Caco-2 (cell line): Measurements from ENCODE around the gene ANGPTL2. TPM values are rescaled to one million over a fixed set of nuclear protein-coding genes. Genes with fewer than 3 reads are reported as not detected.

Experiments used
- BruUV-seq: library from RNA; stranded (reverse); fragments of 400-500 nt; replicated peaks from 2 replicates; lab custom pipeline; 2021; lab: Mats Ljungman, UMichigan
- CTCF ChIA-PET: fragments of 300-600 bp; sonication (Branson Sonifier 250); formaldehyde crosslinking; loops from one replicate; lab custom pipeline; 2022; ENCODE audit warnings: antibody characterized with exemption; lab: Charles Lee
- POLR2A ChIA-PET: fragments of 300-600 bp; sonication (Branson Sonifier 250); formaldehyde crosslinking; loops from one replicate; lab custom pipeline; 2022; ENCODE audit warnings: antibody characterized with exemption; lab: Charles Lee
- DNase-seq, 2 experiments: peaks; one replicate each; pipeline versions ENCODE4 v3.0.0 to v3.0.0-alpha.2; 2020 to 2022
- H3K27me3 ChIP-seq: replicated peaks from 2 replicates; pipeline ENCODE4 v1.6.0; 2011; ENCODE audit warnings: low read length; ENCODE audit not compliant: control insufficient read depth, insufficient read depth
- H3K36me3 ChIP-seq: 2 replicates; pipeline ENCODE4 v1.5.1; 2011; ENCODE audit warnings: low read length; ENCODE audit not compliant: control insufficient read depth, insufficient read depth
- H3K4me1 ChIP-seq: fragments of 250-450 bp; sonication (Bioruptor Pico); 2 replicates; pipeline ENCODE4 v1.5.1; 2020; ENCODE audit warnings: mild to moderate bottlenecking
- H3K4me3 ChIP-seq: 2 replicates; pipeline ENCODE4 v1.5.1; 2011; ENCODE audit warnings: low read depth, mild to moderate bottlenecking, control low read depth, low read length
- H3K9me3 ChIP-seq: fragments of 250-450 bp; sonication (Bioruptor Pico); 2 replicates; pipeline ENCODE4 v1.5.1; 2020; ENCODE audit warnings: mild to moderate bottlenecking, moderate library complexity
- H3K27ac Mint-ChIP-seq: one replicate; pipeline ENCODE4 v1.8.0; 2022; ENCODE audit warnings: mixed read lengths; ENCODE audit not compliant: unreplicated experiment
- H3K27me3 Mint-ChIP-seq: one replicate; pipeline ENCODE4 v1.8.0; 2022; ENCODE audit warnings: mixed read lengths; ENCODE audit not compliant: insufficient read depth, unreplicated experiment
- H3K36me3 Mint-ChIP-seq: one replicate; pipeline ENCODE4 v1.8.0; 2022; ENCODE audit warnings: mild to moderate bottlenecking, mixed read lengths; ENCODE audit not compliant: insufficient read depth, unreplicated experiment
- H3K4me1 Mint-ChIP-seq: one replicate; pipeline ENCODE4 v1.8.0; 2022; ENCODE audit warnings: low read depth, mixed read lengths; ENCODE audit not compliant: unreplicated experiment
- H3K4me3 Mint-ChIP-seq: one replicate; pipeline ENCODE4 v1.8.0; 2022; ENCODE audit warnings: mild to moderate bottlenecking, moderate library complexity, mixed read lengths; ENCODE audit not compliant: unreplicated experiment
- H3K9me3 Mint-ChIP-seq: one replicate; pipeline ENCODE4 v1.8.0; 2022; ENCODE audit warnings: mixed read lengths; ENCODE audit not compliant: unreplicated experiment
- CTCF ChIP-seq, 2 experiments: fragments of 200-600 bp in 1 of 2; IDR thresholded peaks; 1 replicate in 1 of 2; 2 replicates in 1 of 2; pipeline versions ENCODE4 v1.5.1 to v1.8.0; 2011 to 2022; ENCODE audit warnings: antibody characterized with exemption in 1 of 2, control low read depth in 1 of 2, inconsistent platforms in 1 of 2, low read depth in 1 of 2, low read length in 1 of 2, mild to moderate bottlenecking in 1 of 2, moderate library complexity in 1 of 2; ENCODE audit not compliant: insufficient read depth in 1 of 2, severe bottlenecking in 1 of 2, unreplicated experiment in 1 of 2
- intact Hi-C: fragments of 100-400 bp; cut with micrococcal nuclease; formaldehyde crosslinking; loops from one replicate; pipeline ENCODE4 v1.10.0; 2022; ENCODE audit not compliant: unreplicated experiment
- total RNA-seq: library from RNA; stranded (reverse); gene quantifications from 2 replicates; pipeline ENCODE4 v1.2.3, GENCODE V29; 2022

Gene ANGPTL2
- total RNA-seq, 1 experiment from 2014 or later = not detected

GRCh38 chr9:127093319-127094020 is 29.0 kb downstream of the ANGPTL2 start:
- H3K4me1 Mint-ChIP-seq = no peaks in the 10 kb centered on the region
- ChIA-PET CTCF (no interaction called here), POLR2A (no interaction called here)
- no peak for DNase-seq
- intact Hi-C loops = no loop called here
- H3K9me3 Mint-ChIP-seq = no peaks in the 10 kb centered on the region
- Histone ChIP-seq H3K4me1 (no peaks in the 10 kb centered on the region), H3K4me3 (no peak overlapping the region), H3K9me3 (no peaks in the 10 kb centered on the region), H3K27me3 (no peaks in the 10 kb centered on the region), H3K36me3 (no peaks in the 10 kb centered on the region; the same call in 1 of the 2 replicates)
- no TSS peak for BruUV-seq
- H3K4me3 Mint-ChIP-seq = no peak overlapping the region
- no peak overlapping the region for H3K27ac Mint-ChIP-seq
- no peak for TF ChIP-seq CTCF (IDR thresholded peaks at IDR 0.05; ENCODE audit: insufficient read depth in 1 of 2, low read depth in 1 of 2, low read length in 1 of 2, severe bottlenecking in 1 of 2, unreplicated experiment in 1 of 2)
- peaks cover 11% of the 10 kb centered on the region for H3K36me3 Mint-ChIP-seq
- no peaks in the 10 kb centered on the region for H3K27me3 Mint-ChIP-seq

GRCh38 chr9:127092041-127092608 is 30.3 kb downstream of the ANGPTL2 start:
- Mint-ChIP-seq H3K27me3 (no peaks in the 10 kb centered on the region), H3K4me1 (no peaks in the 10 kb centered on the region), H3K4me3 (no peak overlapping the region), H3K36me3 (peaks cover 12% of the 10 kb centered on the region), H3K9me3 (no peaks in the 10 kb centered on the region), H3K27ac (no peak overlapping the region)
- H3K36me3 ChIP-seq = no peaks in the 10 kb centered on the region; the same call in 1 of the 2 replicates
- no peaks in the 10 kb centered on the region for H3K27me3 ChIP-seq
- ChIA-PET CTCF (no interaction called here), POLR2A (no interaction called here)
- no TSS peak for BruUV-seq
- no peak overlapping the region for H3K4me3 ChIP-seq
- H3K9me3 ChIP-seq = no peaks in the 10 kb centered on the region
- DNase-seq = no peak
- H3K4me1 ChIP-seq = no peaks in the 10 kb centered on the region
- no peak for TF ChIP-seq CTCF (IDR thresholded peaks at IDR 0.05; ENCODE audit: insufficient read depth in 1 of 2, low read depth in 1 of 2, low read length in 1 of 2, severe bottlenecking in 1 of 2, unreplicated experiment in 1 of 2)
- intact Hi-C loops = no loop called here

- intact Hi-C loops = no loop called here
- no peak overlapping the region for H3K27ac Mint-ChIP-seq
- H3K9me3 Mint-ChIP-seq = no peaks in the 10 kb centered on the region
- TF ChIP-seq CTCF (IDR thresholded peaks at IDR 0.05; ENCODE audit: insufficient read depth in 1 of 2, low read depth in 1 of 2, low read length in 1 of 2, severe bottlenecking in 1 of 2, unreplicated experiment in 1 of 2) = no peak
- CTCF ChIA-PET = no interaction called here
- H3K4me1 Mint-ChIP-seq = no peaks in the 10 kb centered on the region
- H3K27me3 Mint-ChIP-seq = no peaks in the 10 kb centered on the region
- Histone ChIP-seq H3K27me3 (no peaks in the 10 kb centered on the region), H3K4me3 (no peak overlapping the region), H3K36me3 (no peaks in the 10 kb centered on the region; the same call in 1 of the 2 replicates), H3K4me1 (no peaks in the 10 kb centered on the region; the same call in 1 of the 2 replicates), H3K9me3 (no peaks in the 10 kb centered on the region)
- DNase-seq = no peak
- POLR2A ChIA-PET = no interaction called here
- peaks cover 17% of the 10 kb centered on the region for H3K36me3 Mint-ChIP-seq
- H3K4me3 Mint-ChIP-seq = no peak overlapping the region
- no TSS peak for BruUV-seq
These were observed 30.9 kb downstream of the ANGPTL2 start for GRCh38 chr9:127091526-127091925.
